Neural cell (in vitro differentiated cells): Measurements from ENCODE around the gene MOV10L1. TPM values are rescaled to one million over a fixed set of nuclear protein-coding genes. Genes with fewer than 3 reads are reported as not detected.

Experiments used
- H2AFZ ChIP-seq: fragments of 200-600, 300-800 bp; sonication (generic), shearing (Covaris generic); 2 replicates; pipeline ENCODE4 v1.6.0; 2014; ENCODE audit warnings: low read depth, mild to moderate bottlenecking, antibody characterized with exemption, low read length, moderate library complexity
- H3F3A ChIP-seq: fragments of 200-600 bp; shearing (Covaris generic); 2 replicates; pipeline ENCODE4 v1.6.1; 2016; ENCODE audit warnings: mild to moderate bottlenecking, moderate library complexity, mixed read lengths, antibody characterized with exemption, low read length; ENCODE audit not compliant: insufficient read depth, poor library complexity, severe bottlenecking
- H3K27ac ChIP-seq: fragments of 200-600, 300-800 bp; sonication (generic), shearing (Covaris generic); 2 replicates; pipeline ENCODE4 v1.5.1; 2014; ENCODE audit warnings: mild to moderate bottlenecking, low read length, moderate library complexity
- H3K27me3 ChIP-seq: fragments of 300-800, 200-600 bp; sonication (generic), shearing (Covaris generic); 2 replicates; pipeline ENCODE4 v1.6.0; 2014; ENCODE audit warnings: mild to moderate bottlenecking, low read depth, low read length, moderate library complexity; ENCODE audit not compliant: insufficient read depth
- H3K36me3 ChIP-seq: fragments of 300-800, 200-600 bp; sonication (generic), shearing (Covaris generic); 2 replicates; pipeline ENCODE4 v1.5.1; 2014; ENCODE audit warnings: mild to moderate bottlenecking, antibody characterized with exemption, low read length, moderate library complexity; ENCODE audit not compliant: insufficient read depth
- H3K4me2 ChIP-seq: fragments of 300-800, 200-600 bp; sonication (generic), shearing (Covaris generic); 2 replicates; pipeline ENCODE4 v1.6.0; 2014; ENCODE audit warnings: mild to moderate bottlenecking, low read length
- H3K4me3 ChIP-seq: fragments of 300-800, 200-600 bp; sonication (generic), shearing (Covaris generic); 2 replicates; pipeline ENCODE4 v1.5.1; 2014; ENCODE audit warnings: mild to moderate bottlenecking, low read length, moderate library complexity
- H3K79me2 ChIP-seq: fragments of 200-600 bp; shearing (Covaris generic); replicated peaks from 2 replicates; pipeline ENCODE4 v1.6.0; 2014; ENCODE audit warnings: mild to moderate bottlenecking, low read length, moderate library complexity; ENCODE audit not compliant: insufficient read depth
- H3K9ac ChIP-seq: fragments of 300-800, 200-600 bp; sonication (generic), shearing (Covaris generic); 2 replicates; pipeline ENCODE4 v1.6.1; 2016; ENCODE audit warnings: mild to moderate bottlenecking, low read length, mixed read lengths
- H3K9me2 ChIP-seq: fragments of 200-600 bp; shearing (Covaris generic); 2 replicates; pipeline ENCODE4 v1.6.1; 2016; ENCODE audit warnings: mild to moderate bottlenecking, low read length, mixed read lengths; ENCODE audit not compliant: insufficient read depth
- H3K9me3 ChIP-seq: fragments of 200-600, 300-800 bp; sonication (generic), shearing (Covaris generic); 2 replicates; pipeline ENCODE4 v1.6.1; 2016; ENCODE audit warnings: mild to moderate bottlenecking, mixed run types, low read length, moderate library complexity, mixed read lengths
- H4K20me1 ChIP-seq: fragments of 200-600 bp; shearing (Covaris generic); 2 replicates; pipeline ENCODE4 v1.6.1; 2016; ENCODE audit warnings: mild to moderate bottlenecking, mixed run types; ENCODE audit not compliant: insufficient read depth
- POLR2AphosphoS5 ChIP-seq: IDR thresholded peaks from 2 replicates; pipeline ENCODE4 v1.6.1; 2012
- RAD21 ChIP-seq: fragments of 450-650 bp; conservative IDR thresholded peaks from 2 replicates; pipeline ENCODE4 v1.6.1; 2014; ENCODE audit warnings: antibody characterized with exemption, mild to moderate bottlenecking, moderate library complexity
- REST ChIP-seq: IDR thresholded peaks from 2 replicates; pipeline ENCODE4 v1.6.1; 2012; ENCODE audit warnings: borderline replicate concordance
- polyA plus RNA-seq: library from polyadenylated mRNA; depleted of rRNA; stranded (reverse); fragments of >200 nt; gene quantifications from 2 replicates; pipeline ENCODE4 v1.2.3, GENCODE V29; 2014

Gene MOV10L1
- polyA plus RNA-seq, 1 donor from 2014 or later: not detected

- Histone ChIP-seq H3F3A (no peaks in the 10 kb centered on the region), H3K9me3 (no peaks in the 10 kb centered on the region), H3K4me2 (no peak overlapping the region), H3K9me2 (no peaks in the 10 kb centered on the region), H4K20me1 (peaks cover 3% of the 10 kb centered on the region), H3K4me3 (no peak overlapping the region), H3K27ac (no peak overlapping the region), H2AFZ (no peak overlapping the region), H3K9ac (no peak overlapping the region), H3K36me3 (peaks cover 2% of the 10 kb centered on the region), H3K79me2 (peaks cover 14% of the 10 kb centered on the region), H3K27me3 (no peaks in the 10 kb centered on the region)
- TF ChIP-seq REST: no peak
These were observed 108.2 kb downstream of the MOV10L1 start for GRCh38 chr22:50197856-50198623.

- no peak overlapping the region for H3K4me3 ChIP-seq
These were observed 108.8 kb downstream of the MOV10L1 start for GRCh38 chr22:50198624-50199017.

More at GRCh38 chr22:50198624-50199017, 108.8 kb downstream of the MOV10L1 start:
- Histone ChIP-seq H4K20me1 (peaks cover 3% of the 10 kb centered on the region), H2AFZ (no peak overlapping the region), H3K36me3 (peaks cover 8% of the 10 kb centered on the region), H3K9ac (no peak overlapping the region), H3F3A (no peaks in the 10 kb centered on the region), H3K4me2 (no peak overlapping the region), H3K9me3 (no peaks in the 10 kb centered on the region), H3K79me2 (peaks cover 18% of the 10 kb centered on the region), H3K27ac (no peak overlapping the region), H3K9me2 (no peaks in the 10 kb centered on the region), H3K27me3 (no peaks in the 10 kb centered on the region)
- TF ChIP-seq RAD21 (no peak), REST (no peak), POLR2AphosphoS5 (no peak)
